Immature natural killer cell (primary cell): ENCODE results near the gene PPP3CA. TPM values are rescaled to one million over a fixed set of nuclear protein-coding genes. Genes with fewer than 3 reads are reported as not detected.
"Not testable (repeated sequence)": the region's sequence is repeated elsewhere in the genome, so short reads cannot be mapped to it uniquely, and the experiment has no call there.

ENCODE experiments used
- DNase-seq, 3 donors: peaks; one replicate each; pipeline ENCODE4 v3.0.0; 2022; ENCODE audit warnings: mixed read lengths in 1 of 3
- H3K27ac Mint-ChIP-seq, 6 donors: one replicate each; pipeline ENCODE4 v1.8.0; 2020; ENCODE audit warnings: mixed read lengths in 6 of 6, mild to moderate bottlenecking in 5 of 6, inconsistent platforms in 4 of 6, moderate library complexity in 3 of 6
- H3K27me3 Mint-ChIP-seq, 3 donors: one replicate each; pipeline ENCODE4 v1.8.0; 2020 to 2021; ENCODE audit warnings: low read depth in 3 of 3, mild to moderate bottlenecking in 3 of 3, mixed read lengths in 3 of 3, moderate library complexity in 3 of 3, inconsistent platforms in 1 of 3
- H3K36me3 Mint-ChIP-seq, 3 donors: one replicate each; pipeline ENCODE4 v1.8.0; 2020; ENCODE audit warnings: mixed read lengths in 3 of 3, inconsistent platforms in 2 of 3, mild to moderate bottlenecking in 2 of 3
- H3K4me1 Mint-ChIP-seq, 2 donors: one replicate each; pipeline ENCODE4 v1.8.0; 2020; ENCODE audit warnings: inconsistent platforms in 2 of 2, mild to moderate bottlenecking in 2 of 2, mixed read lengths in 2 of 2, moderate library complexity in 1 of 2
- H3K4me3 Mint-ChIP-seq, 5 donors: one replicate each; pipeline ENCODE4 v1.8.0; 2020; ENCODE audit warnings: mild to moderate bottlenecking in 5 of 5, mixed read lengths in 5 of 5, inconsistent platforms in 3 of 5, moderate library complexity in 3 of 5
- H3K9me3 Mint-ChIP-seq, 6 donors: one replicate each; pipeline ENCODE4 v1.8.0; 2020; ENCODE audit warnings: mild to moderate bottlenecking in 6 of 6, mixed read lengths in 6 of 6, inconsistent platforms in 4 of 6, moderate library complexity in 3 of 6
- polyA plus RNA-seq, 3 donors: library from polyadenylated mRNA; unstranded; fragments of 300-500 nt; fragmentation: Illumina TruSeq; gene quantifications; one replicate each; pipeline ENCODE4 v1.2.3, GENCODE V29; 2021

PPP3CA gene
- polyA plus RNA-seq, 3 donors from 2014 or later = 9.4 to 13.6 (median 10.8) TPM

DNA sequence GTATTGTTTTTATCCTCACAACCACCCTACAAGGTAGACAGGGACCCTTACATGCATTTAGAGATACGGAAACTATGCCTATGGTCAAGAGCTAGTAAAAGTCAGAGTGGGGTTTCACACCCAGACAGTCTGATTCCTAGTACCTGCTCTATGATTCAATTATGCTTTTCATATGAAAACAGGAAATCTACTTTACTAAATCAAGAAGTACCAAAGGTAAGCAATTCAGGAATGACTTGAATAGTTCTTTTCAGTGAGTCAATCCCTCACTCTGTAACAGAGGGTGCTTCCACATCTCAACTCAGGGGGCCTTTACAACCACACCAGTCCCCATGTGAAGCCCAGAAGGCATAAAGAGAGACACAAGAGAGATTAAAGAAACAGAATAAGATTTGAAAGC, 191.4 kb downstream of the PPP3CA start:
- Mint-ChIP-seq H3K4me3 (peak overlapping the region in 2 of 5 donors; percentile 13 to 39), H3K9me3 (no peaks in the 10 kb centered on the region), H3K4me1 (peaks cover 55 to 87% of the 10 kb centered on the region in 2 donors), H3K27me3 (peaks cover 0 to 3% (median 0%) of the 10 kb centered on the region in 3 donors), H3K27ac (peak overlapping the region in 5 of 6 donors; percentile 1 to 84 (median 53)), H3K36me3 (no peaks in the 10 kb centered on the region)
- DNase-seq = no peak

DNA sequence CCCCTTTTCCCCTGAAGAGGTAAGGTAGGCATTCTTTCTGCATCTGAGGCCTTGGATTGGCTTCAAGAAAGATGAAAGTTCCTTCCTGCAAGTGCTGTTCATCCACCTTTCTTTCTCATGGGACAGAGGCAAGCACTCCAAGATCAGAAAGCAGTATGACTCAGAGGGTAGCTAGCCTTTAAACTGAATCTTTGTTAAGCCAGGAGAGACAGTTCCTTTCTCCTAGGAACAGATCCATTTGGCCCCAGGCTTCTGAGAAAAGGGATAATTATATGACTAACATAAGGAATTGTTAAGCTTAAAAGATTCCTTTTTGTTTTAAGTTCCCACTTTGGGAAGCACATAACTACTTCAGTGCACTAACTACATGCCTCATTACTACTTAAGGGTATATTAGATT, 192.0 kb downstream of the PPP3CA start:
- Mint-ChIP-seq H3K4me1 (peaks cover 55 to 87% of the 10 kb centered on the region in 2 donors), H3K27me3 (peaks cover 0 to 3% (median 0%) of the 10 kb centered on the region in 3 donors), H3K9me3 (no peaks in the 10 kb centered on the region), H3K4me3 (no peak overlapping the region), H3K27ac (no peak overlapping the region), H3K36me3 (no peaks in the 10 kb centered on the region)
- no peak for DNase-seq

DNA sequence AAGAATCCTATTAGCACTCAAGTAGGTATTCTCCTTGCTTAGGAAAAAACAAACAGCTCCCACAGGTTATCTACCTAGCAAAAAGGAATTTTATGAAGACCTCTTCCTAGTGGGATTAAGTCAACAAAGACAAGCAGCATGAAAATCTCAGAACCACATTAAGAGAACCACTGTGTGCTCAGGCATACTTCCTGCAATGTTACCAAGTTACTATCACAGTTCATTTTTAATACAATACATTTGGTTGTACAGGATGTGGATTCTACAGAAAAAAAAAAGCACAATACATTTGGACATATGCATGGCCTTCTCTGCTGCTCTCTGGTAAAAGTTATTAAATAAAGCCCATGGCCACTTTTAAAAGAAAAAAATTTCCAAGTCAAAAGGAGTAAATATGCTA, 193.7 kb downstream of the PPP3CA start:
- peak in 1 of 3 donors; percentile 2 for DNase-seq
- H3K27ac Mint-ChIP-seq = peak overlapping the region in 3 of 6 donors; percentile 5 to 58 (median 26)
- H3K4me3 Mint-ChIP-seq = no peak overlapping the region
- peaks cover 0 to 3% (median 0%) of the 10 kb centered on the region in 3 donors for H3K27me3 Mint-ChIP-seq
- H3K9me3 Mint-ChIP-seq = no peaks in the 10 kb centered on the region
- H3K4me1 Mint-ChIP-seq = peaks cover 49 to 79% of the 10 kb centered on the region in 2 donors
- no peaks in the 10 kb centered on the region for H3K36me3 Mint-ChIP-seq

DNA sequence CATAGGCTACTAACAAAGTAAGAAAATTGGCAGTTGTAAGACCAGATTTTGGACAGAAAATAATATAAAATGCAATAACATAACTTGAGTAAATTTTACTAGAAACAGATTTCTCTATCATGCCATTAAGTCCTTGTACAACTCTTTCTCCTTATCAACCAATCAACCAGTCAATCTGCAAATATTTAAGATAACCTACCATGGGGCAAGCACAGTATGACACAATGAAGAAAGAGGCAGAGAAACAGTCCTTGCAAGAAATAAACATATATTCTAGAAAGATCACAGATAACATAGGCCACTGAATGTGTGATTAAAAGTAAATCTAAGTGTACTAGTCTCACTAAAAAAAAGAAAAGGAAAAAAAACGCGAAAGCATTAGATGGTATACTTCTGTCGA, 194.8 kb downstream of the PPP3CA start:
- peak overlapping the region in 1 of 6 donors; percentile 61 for H3K27ac Mint-ChIP-seq

DNA sequence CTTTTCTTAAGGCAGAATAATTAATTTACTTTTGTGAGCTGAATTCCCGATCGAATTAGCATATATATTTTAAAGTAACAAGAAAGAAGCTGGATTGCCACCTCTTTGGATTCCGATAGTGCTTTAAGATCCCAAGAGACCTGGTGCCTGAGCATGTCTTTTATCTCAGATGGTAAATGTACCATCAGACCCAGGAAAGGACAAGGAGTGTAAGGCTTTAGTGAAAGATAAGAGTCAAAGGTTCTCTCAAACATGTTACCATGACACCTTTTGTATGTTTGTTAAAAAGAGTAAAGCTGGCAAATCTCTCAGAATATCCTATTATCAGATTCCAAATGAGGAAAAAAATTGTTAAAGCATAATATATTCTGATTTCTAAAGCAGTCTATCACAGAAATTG, 198.8 kb downstream of the PPP3CA start:
- Mint-ChIP-seq H3K27ac (no peak overlapping the region), H3K36me3 (no peaks in the 10 kb centered on the region), H3K27me3 (peaks cover 0 to 1% (median 0%) of the 10 kb centered on the region in 3 donors), H3K4me1 (peaks cover 24 to 63% of the 10 kb centered on the region in 2 donors), H3K9me3 (no peaks in the 10 kb centered on the region), H3K4me3 (no peak overlapping the region)
- DNase-seq = no peak

More for the DNA sequence above, 194.8 kb downstream of the PPP3CA start:
- no peaks in the 10 kb centered on the region for H3K36me3 Mint-ChIP-seq
- no peak overlapping the region for H3K4me3 Mint-ChIP-seq
- no peak for DNase-seq
- H3K4me1 Mint-ChIP-seq = peaks cover 44 to 72% of the 10 kb centered on the region in 2 donors
- no peaks in the 10 kb centered on the region for H3K9me3 Mint-ChIP-seq
- H3K27me3 Mint-ChIP-seq = peaks cover 0 to 4% (median 0%) of the 10 kb centered on the region in 3 donors

DNA sequence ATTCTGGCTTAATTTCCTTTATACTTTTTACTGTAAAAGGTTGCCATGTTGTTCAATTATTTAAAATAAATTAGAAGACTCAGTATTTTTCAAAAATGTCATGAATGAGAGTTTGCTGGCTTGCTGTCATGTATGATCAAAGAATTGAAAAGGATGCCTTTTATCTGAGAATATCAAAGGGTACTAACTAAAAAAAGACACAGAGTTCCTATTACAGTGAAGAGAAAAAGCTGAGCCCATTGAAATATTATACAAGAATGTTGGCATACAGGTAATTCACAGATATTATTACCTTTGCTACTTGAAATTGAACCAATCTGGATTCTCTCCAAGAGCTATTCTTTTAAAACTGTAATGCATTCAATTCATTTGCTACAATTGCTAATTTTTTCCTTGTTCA, 200.0 kb downstream of the PPP3CA start:
- no peak for DNase-seq
- Mint-ChIP-seq H3K4me1 (peaks cover 25 to 63% of the 10 kb centered on the region in 2 donors), H3K27me3 (peaks cover 0 to 1% (median 0%) of the 10 kb centered on the region in 3 donors), H3K27ac (no peak overlapping the region), H3K9me3 (no peaks in the 10 kb centered on the region), H3K4me3 (no peak overlapping the region), H3K36me3 (no peaks in the 10 kb centered on the region)

DNA sequence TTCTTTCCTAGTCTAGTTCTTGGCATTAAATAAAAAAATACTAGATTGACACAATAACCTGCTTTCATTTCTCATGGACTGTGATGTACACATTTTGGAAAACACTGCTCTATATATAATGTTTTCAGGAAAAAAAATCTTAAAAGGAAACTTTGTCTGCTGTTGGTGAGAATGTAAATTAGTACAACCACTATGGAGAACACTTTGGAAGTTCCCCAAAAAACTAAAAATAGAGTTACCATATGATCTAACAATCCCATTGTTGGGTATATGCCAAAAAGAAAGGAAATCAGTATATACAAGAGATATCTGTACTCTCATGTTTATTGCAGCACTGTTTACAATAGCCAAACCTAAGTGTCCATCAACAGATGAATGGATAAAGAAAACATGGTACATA, 202.3 kb downstream of the PPP3CA start:
- peaks cover 45 to 73% of the 10 kb centered on the region in 2 donors for H3K4me1 Mint-ChIP-seq
- no peaks in the 10 kb centered on the region for H3K9me3 Mint-ChIP-seq
- H3K36me3 Mint-ChIP-seq = no peaks in the 10 kb centered on the region
- H3K4me3 Mint-ChIP-seq = no peak overlapping the region
- DNase-seq = no peak
- H3K27me3 Mint-ChIP-seq = peaks cover 0 to 1% (median 0%) of the 10 kb centered on the region in 3 donors
- H3K27ac Mint-ChIP-seq = no peak overlapping the region

DNA sequence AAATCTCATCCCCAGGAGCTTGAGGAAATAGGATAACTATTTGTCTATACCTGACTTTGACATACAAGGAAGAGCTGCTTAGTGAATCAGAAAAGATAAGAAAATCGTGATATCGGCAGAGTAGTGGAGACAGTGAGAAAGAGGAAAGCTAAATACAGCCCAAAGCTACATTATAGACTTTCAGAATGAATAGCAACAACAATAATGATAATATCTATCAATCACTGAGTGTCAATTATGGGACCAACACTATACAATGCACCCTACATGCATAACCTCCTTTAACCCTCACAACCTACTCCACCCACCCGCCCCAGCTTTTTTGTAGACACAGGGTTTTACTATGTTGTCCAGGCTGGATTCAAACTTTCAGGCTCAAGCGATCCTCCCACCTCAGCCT, 205.1 kb downstream of the PPP3CA start:
- H3K9me3 Mint-ChIP-seq = no peaks in the 10 kb centered on the region
- H3K36me3 Mint-ChIP-seq = no peaks in the 10 kb centered on the region
- peaks cover 51 to 80% of the 10 kb centered on the region in 2 donors for H3K4me1 Mint-ChIP-seq
- H3K27ac Mint-ChIP-seq = no peak overlapping the region
- H3K4me3 Mint-ChIP-seq = no peak overlapping the region
- no peak for DNase-seq
- H3K27me3 Mint-ChIP-seq = peaks cover 0 to 2% (median 0%) of the 10 kb centered on the region in 3 donors

DNA sequence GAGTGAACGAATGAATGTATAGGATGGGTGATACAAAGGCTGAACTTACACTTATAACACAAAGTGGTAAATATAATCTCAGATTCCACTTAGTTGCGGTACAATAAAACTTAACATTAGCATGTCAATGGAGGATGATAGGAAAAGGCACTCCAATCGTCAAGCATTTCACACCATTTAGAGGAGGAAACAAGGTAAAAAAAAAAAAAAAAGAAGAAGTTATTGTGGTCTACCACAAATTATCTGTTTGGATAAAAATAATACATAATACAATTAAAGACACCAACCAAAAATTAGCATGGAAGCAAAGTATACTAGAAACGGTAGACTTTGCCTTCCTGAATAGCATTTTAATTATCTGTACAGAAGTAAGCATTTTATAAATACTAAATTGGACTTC, 205.5 kb downstream of the PPP3CA start:
- Mint-ChIP-seq H3K27ac (peak overlapping the region in 1 of 6 donors; percentile 6), H3K36me3 (no peaks in the 10 kb centered on the region), H3K4me3 (no peak overlapping the region), H3K4me1 (peaks cover 54 to 83% of the 10 kb centered on the region in 2 donors), H3K9me3 (no peaks in the 10 kb centered on the region), H3K27me3 (peaks cover 0 to 2% (median 0%) of the 10 kb centered on the region in 3 donors)
- no peak for DNase-seq

DNA sequence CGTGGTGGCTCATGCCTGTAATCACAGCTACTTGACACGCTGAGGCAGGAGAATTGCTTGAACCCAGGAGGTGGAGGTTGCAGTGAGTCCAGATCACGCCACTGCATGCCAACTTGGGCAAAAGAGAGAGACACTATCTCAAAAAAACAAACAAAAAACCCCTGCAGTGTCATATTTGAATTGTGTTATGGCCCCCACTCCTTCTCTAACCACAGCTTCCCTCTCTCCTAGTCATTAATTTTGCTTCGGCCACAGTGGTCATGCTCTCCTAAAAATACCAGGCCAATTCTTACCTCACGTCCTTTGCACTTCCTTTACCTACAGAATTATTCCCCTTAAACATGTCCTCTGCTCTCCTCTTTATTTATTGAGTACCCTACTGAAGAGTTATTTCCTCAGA, 206.1 kb downstream of the PPP3CA start:
- H3K9me3 Mint-ChIP-seq = no peaks in the 10 kb centered on the region
- H3K4me3 Mint-ChIP-seq = no peak overlapping the region
- H3K36me3 Mint-ChIP-seq = no peaks in the 10 kb centered on the region
- peaks cover 0 to 2% (median 0%) of the 10 kb centered on the region in 3 donors for H3K27me3 Mint-ChIP-seq
- DNase-seq = no peak
- H3K27ac Mint-ChIP-seq = peak overlapping the region in 3 of 6 donors; percentile 6 to 23 (median 18)
- H3K4me1 Mint-ChIP-seq = peaks cover 58 to 89% of the 10 kb centered on the region in 2 donors

DNA sequence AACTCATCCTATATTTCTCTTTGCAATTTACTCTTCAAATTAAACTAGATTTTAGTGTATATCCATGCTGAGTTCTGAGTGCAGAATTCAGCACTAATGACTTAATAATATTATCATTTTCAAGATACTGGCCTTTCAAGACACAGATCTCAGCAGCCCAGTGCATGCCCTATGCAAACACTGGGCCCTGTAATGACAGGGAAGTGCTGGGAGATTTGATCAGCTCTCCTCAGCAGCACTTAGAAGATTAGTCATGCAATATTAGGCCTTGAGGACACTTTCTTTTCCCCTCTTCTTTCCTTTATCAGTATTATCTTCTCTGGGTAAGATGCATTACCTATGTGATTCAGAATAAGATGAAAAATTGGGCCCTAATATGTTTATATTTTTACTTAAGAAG, 207.1 kb downstream of the PPP3CA start:
- peaks cover 0 to 2% (median 2%) of the 10 kb centered on the region in 3 donors for H3K27me3 Mint-ChIP-seq
- H3K9me3 Mint-ChIP-seq = no peaks in the 10 kb centered on the region
- peak overlapping the region in 2 of 6 donors; percentile 3 to 12 for H3K27ac Mint-ChIP-seq
- no peaks in the 10 kb centered on the region for H3K36me3 Mint-ChIP-seq
- no peak overlapping the region for H3K4me3 Mint-ChIP-seq
- peaks cover 64 to 90% of the 10 kb centered on the region in 2 donors for H3K4me1 Mint-ChIP-seq
- DNase-seq = no peak

DNA sequence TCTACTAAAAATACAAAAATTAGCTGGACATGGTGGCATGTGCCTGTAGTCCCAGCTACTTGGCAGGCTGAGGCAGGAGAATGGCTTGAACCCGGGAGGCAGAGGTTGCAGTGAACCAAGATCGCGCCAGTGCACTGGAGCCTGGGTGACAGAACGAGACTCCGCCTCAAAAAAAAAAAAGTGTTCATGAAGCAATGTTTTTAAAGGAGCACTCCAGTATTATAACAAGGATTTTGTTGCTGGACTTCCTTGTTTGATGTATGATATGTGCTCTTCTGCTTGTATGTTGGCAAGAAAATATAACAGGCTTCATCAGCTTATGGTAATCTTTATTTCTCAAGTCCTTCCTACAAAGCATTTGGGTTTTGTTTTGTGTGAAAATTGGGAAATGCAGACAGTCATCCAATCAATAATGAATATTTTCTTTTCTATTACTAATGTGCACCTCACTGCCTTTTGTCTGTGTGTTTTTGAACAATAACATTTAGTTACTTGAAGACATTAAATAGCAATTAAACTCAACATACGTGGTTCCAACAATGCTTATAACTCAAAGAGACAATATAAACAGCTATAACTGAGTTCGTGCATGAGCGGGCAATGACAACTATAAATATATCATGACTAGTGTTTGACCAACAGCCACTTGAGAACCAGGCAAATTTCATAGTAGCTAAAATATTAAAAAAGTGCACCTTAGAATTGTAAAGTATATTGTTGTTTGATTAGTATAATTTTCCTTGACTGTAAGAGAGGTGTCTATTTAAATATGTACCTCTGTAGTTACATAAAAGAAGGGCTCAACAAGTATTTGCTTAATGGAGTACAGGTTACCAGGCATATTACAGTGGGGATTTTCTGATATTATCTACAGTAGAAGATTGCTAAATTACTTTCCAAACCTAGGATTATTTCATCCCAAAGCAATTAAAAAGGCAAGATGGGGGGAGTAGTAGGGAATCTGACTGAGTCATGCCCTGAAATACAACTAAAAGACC, 210.7 kb downstream of the PPP3CA start:
- H3K27me3 Mint-ChIP-seq = peaks cover 0 to 2% (median 2%) of the 10 kb centered on the region in 3 donors
- peaks cover 75 to 90% of the 10 kb centered on the region in 2 donors for H3K4me1 Mint-ChIP-seq
- H3K36me3 Mint-ChIP-seq = no peaks in the 10 kb centered on the region
- peak overlapping the region; percentile 15 to 77 (median 40) for H3K27ac Mint-ChIP-seq
- no peak for DNase-seq
- H3K4me3 Mint-ChIP-seq = peak overlapping the region in 3 of 5 donors; percentile 14 to 78 (median 31)
- H3K9me3 Mint-ChIP-seq = peaks cover 0 to 2% (median 0%) of the 10 kb centered on the region in 6 donors

DNA sequence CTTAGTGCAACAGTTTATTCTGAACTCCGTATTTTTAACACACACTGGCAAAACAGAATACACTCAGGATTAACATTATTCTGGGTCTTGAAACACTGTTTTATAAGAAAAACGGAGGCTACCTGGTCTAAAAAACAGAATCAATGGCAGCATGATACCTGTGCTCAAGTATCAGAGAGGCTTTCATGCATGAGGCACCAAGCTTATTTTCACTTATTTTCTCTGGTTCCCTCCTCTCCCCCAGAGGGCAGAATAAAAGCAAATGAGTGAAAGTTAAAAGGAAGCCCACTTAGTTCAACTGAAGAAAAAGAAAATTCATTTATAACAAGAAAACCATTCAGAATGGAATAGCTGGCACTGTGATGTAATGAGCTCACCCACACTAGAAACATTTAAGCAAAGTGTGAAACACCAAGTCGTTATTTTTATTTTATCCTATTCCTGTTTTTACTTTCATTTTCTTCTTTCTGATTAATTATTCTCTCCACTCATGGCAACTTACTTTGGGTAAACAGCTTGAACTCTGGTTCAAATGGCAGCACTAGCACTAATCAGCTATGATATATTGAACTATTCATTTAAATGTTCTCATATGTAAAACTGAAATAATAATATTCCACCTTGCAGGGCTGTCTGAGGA, 211.8 kb downstream of the PPP3CA start:
- Mint-ChIP-seq H3K4me1 (peaks cover 73 to 90% of the 10 kb centered on the region in 2 donors), H3K36me3 (no peaks in the 10 kb centered on the region), H3K4me3 (peak overlapping the region; percentile 48 to 78 (median 74)), H3K27ac (peak overlapping the region; percentile 15 to 70 (median 60)), H3K9me3 (peaks cover 0 to 2% (median 0%) of the 10 kb centered on the region in 6 donors), H3K27me3 (peaks cover 0 to 2% (median 2%) of the 10 kb centered on the region in 3 donors)
- peak in 1 of 3 donors; percentile 9 for DNase-seq

DNA sequence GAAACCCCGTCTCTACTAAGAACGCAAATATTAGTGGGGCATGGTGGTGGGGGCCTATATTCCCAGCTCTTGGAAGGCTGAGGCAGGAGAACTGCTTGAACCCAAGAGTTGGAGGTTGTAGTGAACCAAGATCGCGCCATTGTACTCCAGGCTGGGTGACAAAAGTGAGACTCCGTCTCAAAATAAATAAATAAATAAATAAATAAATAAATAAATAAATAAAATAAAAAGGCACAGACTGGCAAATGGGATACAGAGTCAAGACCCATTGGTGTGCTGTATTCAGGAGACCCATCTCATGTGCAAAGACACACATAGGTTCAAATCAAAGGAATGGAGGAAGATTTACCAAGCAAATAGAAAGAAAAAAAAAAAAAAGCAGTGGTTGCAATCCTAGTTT, 216.3 kb downstream of the PPP3CA start:
- H3K27me3 Mint-ChIP-seq, H3K36me3 Mint-ChIP-seq, H3K9me3 Mint-ChIP-seq, DNase-seq, H3K27ac Mint-ChIP-seq, H3K4me3 Mint-ChIP-seq: not testable (repeated sequence)
- H3K4me1 Mint-ChIP-seq = peaks cover 85 to 100% of the 10 kb centered on the region in 2 donors
